DND-41 (cell line): Measurements from ENCODE around the gene VWA8.

Experiments
- ATAC-seq: fragments of 200-7000 bp; cut with Tn5 transposase; 3 replicates; pipeline ENCODE4 v1.9.1; 2021; ENCODE audit warnings: low read depth; ENCODE audit not compliant: insufficient read depth
- DNase-seq: peaks from one replicate; pipeline ENCODE4 v3.0.0-alpha.2; 2020
- H2AFZ ChIP-seq: 2 replicates; pipeline ENCODE4 v1.6.0; 2012; ENCODE audit warnings: low read depth, low read length
- H3K27ac ChIP-seq: 2 replicates; pipeline ENCODE4 v1.5.1; 2012; ENCODE audit warnings: low read length, inconsistent platforms
- H3K27me3 ChIP-seq: fragments of 200-600 bp; sonication (generic); 2 replicates; pipeline ENCODE4 v1.6.0; 2012; ENCODE audit warnings: low read length, mild to moderate bottlenecking, inconsistent platforms; ENCODE audit not compliant: insufficient read depth, poor library complexity
- H3K36me3 ChIP-seq: 2 replicates; pipeline ENCODE4 v1.5.1; 2012; ENCODE audit warnings: low read length, inconsistent platforms; ENCODE audit not compliant: insufficient read depth
- H3K4me1 ChIP-seq: 2 replicates; pipeline ENCODE4 v1.5.1; 2012; ENCODE audit warnings: mild to moderate bottlenecking, low read length; ENCODE audit not compliant: insufficient read depth
- H3K4me2 ChIP-seq: 2 replicates; pipeline ENCODE4 v1.6.0; 2012; ENCODE audit warnings: mild to moderate bottlenecking, moderate library complexity, low read length, inconsistent platforms; ENCODE audit not compliant: insufficient read depth
- H3K4me3 ChIP-seq, 2 experiments: fragments of 200-600 bp in 1 of 2; shearing (Covaris generic) in 1 of 2; 2 replicates each; pipeline ENCODE4 v1.5.1; 2012 to 2016; ENCODE audit warnings: inconsistent platforms in 2 of 2, low read length in 2 of 2, mild to moderate bottlenecking in 2 of 2, low read depth in 1 of 2, moderate library complexity in 1 of 2
- H3K79me2 ChIP-seq: 2 replicates; pipeline ENCODE4 v1.6.0; 2012; ENCODE audit warnings: low read length, inconsistent platforms; ENCODE audit not compliant: insufficient read depth
- H3K9ac ChIP-seq: 2 replicates; pipeline ENCODE4 v1.6.0; 2012; ENCODE audit warnings: low read depth, mild to moderate bottlenecking, inconsistent platforms, low read length, moderate library complexity
- H3K9me3 ChIP-seq: 2 replicates; pipeline ENCODE4 v1.5.1; 2012; ENCODE audit warnings: low read length, moderate library complexity, mild to moderate bottlenecking, inconsistent platforms; ENCODE audit not compliant: insufficient read depth, severe bottlenecking
- H4K20me1 ChIP-seq: 2 replicates; pipeline ENCODE4 v1.6.0; 2012; ENCODE audit warnings: low read length; ENCODE audit not compliant: insufficient read depth
- EZH2 ChIP-seq: IDR thresholded peaks from 3 replicates; pipeline ENCODE4 v1.6.1; 2012; ENCODE audit warnings: borderline replicate concordance, low read depth, mild to moderate bottlenecking, moderate library complexity, low read length, inconsistent platforms; ENCODE audit not compliant: severe bottlenecking
- TF ChIP-seq, protein P1 (sequence below): IDR thresholded peaks from 2 replicates; pipeline ENCODE4 v1.5.1; 2012; ENCODE audit warnings: borderline replicate concordance, low read length, moderate library complexity, mild to moderate bottlenecking; ENCODE audit not compliant: poor library complexity, severe bottlenecking; ENCODE audit errors: extremely low read depth

VWA8 gene

DNA sequence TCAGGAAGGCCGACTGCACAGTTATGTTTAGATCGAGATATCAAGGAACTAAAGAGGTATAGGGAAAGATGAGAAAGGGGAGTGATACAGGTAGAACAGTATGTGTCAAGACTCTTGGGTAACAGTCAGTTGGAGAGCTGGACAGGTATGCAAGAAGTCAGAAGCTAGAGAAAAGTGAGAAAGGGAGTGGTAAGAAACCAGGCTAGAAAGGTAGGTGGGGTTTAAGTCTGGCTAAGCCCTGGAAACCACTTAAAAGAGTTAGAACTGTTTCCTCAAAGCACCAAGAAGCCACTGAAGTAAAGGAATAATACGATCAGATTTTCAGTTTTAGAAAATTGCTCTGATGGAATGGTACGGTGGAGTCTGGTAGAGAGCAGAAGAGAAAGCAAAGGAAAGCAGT, 196.4 kb downstream of the VWA8 start:
- H3K79me2 ChIP-seq, result no peaks in the 10 kb centered on the region
- no peaks in the 10 kb centered on the region for H3K27me3 ChIP-seq
- H3K4me1 ChIP-seq, result peaks cover 7% of the 10 kb centered on the region
- H3K4me3 ChIP-seq, result no peak overlapping the region
- no peaks in the 10 kb centered on the region for H4K20me1 ChIP-seq
- H3K9me3 ChIP-seq, result no peaks in the 10 kb centered on the region
- H2AFZ ChIP-seq, result no peak overlapping the region
- peak; percentile 10 for DNase-seq
- H3K36me3 ChIP-seq, result peaks cover 6% of the 10 kb centered on the region; the same call in 1 of the 2 replicates
- no peak for TF ChIP-seq EZH2
- TF ChIP-seq, protein P1, sequence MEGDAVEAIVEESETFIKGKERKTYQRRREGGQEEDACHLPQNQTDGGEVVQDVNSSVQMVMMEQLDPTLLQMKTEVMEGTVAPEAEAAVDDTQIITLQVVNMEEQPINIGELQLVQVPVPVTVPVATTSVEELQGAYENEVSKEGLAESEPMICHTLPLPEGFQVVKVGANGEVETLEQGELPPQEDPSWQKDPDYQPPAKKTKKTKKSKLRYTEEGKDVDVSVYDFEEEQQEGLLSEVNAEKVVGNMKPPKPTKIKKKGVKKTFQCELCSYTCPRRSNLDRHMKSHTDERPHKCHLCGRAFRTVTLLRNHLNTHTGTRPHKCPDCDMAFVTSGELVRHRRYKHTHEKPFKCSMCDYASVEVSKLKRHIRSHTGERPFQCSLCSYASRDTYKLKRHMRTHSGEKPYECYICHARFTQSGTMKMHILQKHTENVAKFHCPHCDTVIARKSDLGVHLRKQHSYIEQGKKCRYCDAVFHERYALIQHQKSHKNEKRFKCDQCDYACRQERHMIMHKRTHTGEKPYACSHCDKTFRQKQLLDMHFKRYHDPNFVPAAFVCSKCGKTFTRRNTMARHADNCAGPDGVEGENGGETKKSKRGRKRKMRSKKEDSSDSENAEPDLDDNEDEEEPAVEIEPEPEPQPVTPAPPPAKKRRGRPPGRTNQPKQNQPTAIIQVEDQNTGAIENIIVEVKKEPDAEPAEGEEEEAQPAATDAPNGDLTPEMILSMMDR, result no peak
- H3K4me2 ChIP-seq, result no peak overlapping the region
- H3K9ac ChIP-seq, result no peak overlapping the region
- H3K27ac ChIP-seq, result no peak overlapping the region
- peak; percentile 88 for ATAC-seq

DNA sequence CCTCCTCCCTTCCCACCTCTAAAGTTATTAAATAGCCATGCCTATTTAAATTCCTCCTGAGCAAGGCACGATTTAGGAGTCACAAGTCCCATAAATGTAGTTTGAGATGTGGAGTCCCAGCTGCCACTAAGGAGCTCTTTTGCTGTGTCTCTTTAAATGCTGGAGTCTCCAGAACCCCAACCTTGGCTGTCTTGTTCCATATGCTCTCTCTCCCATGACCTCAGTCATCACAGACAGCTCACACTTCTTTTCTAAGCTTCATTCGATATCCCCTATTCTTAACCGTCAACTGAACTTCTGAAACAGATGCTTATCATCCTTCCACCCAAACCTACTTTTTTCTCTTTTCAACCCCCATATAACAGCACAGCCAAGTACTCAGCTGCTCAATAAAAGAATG, 197.1 kb downstream of the VWA8 start:
- ATAC-seq (no peak), DNase-seq (no peak)
- Histone ChIP-seq H3K4me1 (peaks cover 7% of the 10 kb centered on the region), H2AFZ (no peak overlapping the region), H3K4me2 (no peak overlapping the region), H3K4me3 (no peak overlapping the region), H3K27me3 (no peaks in the 10 kb centered on the region), H4K20me1 (no peaks in the 10 kb centered on the region), H3K9ac (no peak overlapping the region), H3K9me3 (no peaks in the 10 kb centered on the region), H3K79me2 (no peaks in the 10 kb centered on the region), H3K36me3 (peaks cover 11% of the 10 kb centered on the region; the same call in 1 of the 2 replicates), H3K27ac (no peak overlapping the region)
- TF ChIP-seq EZH2, result no peak
- TF ChIP-seq, protein P1, result no peak

DNA sequence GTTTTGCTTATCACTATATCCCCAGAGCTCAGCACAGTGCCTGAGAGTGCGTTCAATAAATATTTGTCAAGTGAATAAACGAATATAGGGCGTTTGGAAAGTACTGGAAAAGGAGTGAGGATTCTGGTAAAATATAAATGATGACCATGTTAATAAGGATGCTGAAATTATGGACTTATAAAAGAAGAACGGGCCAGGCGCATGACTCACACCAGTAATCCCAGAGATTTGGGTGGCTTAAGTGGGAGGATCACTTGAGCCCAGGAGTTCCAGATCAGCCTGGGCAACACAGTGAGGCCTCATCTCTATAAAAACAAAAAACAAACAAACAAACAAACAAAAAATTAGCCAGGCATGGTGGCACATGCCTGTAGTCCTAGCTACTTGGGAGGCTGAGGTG, 198.1 kb downstream of the VWA8 start:
- Histone ChIP-seq H3K4me2 (no peak overlapping the region), H3K36me3 (peaks cover 13% of the 10 kb centered on the region; the same call in 1 of the 2 replicates), H2AFZ (no peak overlapping the region), H3K79me2 (no peaks in the 10 kb centered on the region), H3K9ac (no peak overlapping the region), H3K27ac (no peak overlapping the region), H4K20me1 (no peaks in the 10 kb centered on the region), H3K4me1 (peaks cover 7% of the 10 kb centered on the region), H3K4me3 (no peak overlapping the region), H3K27me3 (no peaks in the 10 kb centered on the region), H3K9me3 (no peaks in the 10 kb centered on the region)
- DNase-seq (no peak), ATAC-seq (no peak)
- TF ChIP-seq, protein P1, result no peak
- TF ChIP-seq EZH2, result no peak

DNA sequence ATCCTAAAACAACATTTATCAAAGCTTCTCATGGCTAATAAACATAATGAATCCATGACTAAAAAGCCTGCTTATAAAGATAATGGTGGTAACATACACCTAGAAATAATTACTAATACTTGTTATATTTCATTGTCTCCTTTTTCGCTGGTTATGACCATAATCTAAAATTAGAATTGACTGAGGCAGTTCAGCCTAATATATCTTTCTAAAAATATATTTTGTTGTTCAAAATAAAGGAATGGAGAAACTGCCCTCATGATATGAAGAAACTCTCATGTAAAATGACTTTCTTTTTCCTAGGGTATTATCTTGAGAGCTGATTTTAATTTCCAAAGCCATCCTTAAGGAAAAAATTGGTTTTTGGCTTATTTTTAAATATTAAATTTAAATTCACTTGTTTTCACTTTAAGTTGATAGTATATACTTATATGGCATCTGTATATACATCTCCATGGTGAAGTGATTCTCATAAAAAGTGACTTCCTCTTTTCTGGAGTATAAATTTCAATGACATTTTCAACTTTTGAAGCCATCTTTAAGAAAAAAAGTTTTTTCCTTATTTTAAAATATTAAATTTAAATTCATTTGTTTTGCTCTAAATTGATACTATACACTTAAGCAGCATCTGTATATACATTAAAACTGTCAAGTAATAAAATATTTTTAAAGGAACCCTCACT, 204.6 kb downstream of the VWA8 start:
- Histone ChIP-seq H3K4me2 (no peak overlapping the region), H3K4me1 (no peaks in the 10 kb centered on the region), H2AFZ (no peak overlapping the region), H3K4me3 (no peak overlapping the region), H3K27me3 (no peaks in the 10 kb centered on the region), H3K27ac (no peak overlapping the region), H4K20me1 (no peaks in the 10 kb centered on the region), H3K9ac (no peak overlapping the region), H3K9me3 (no peaks in the 10 kb centered on the region), H3K79me2 (no peaks in the 10 kb centered on the region), H3K36me3 (peaks cover 27% of the 10 kb centered on the region; the same call in 1 of the 2 replicates)
- ATAC-seq (no peak), DNase-seq (no peak)
- no peak for TF ChIP-seq EZH2
- TF ChIP-seq, protein P1, result no peak
